Activated CD8-positive, alpha-beta T cell treated with anti-CD3 and anti-CD28 coated beads for 36 hours (primary cell): Measurements from ENCODE around the gene PDE4B. TPM values are rescaled to one million over a fixed set of nuclear protein-coding genes. Genes with fewer than 3 reads are reported as not detected.

Experiments
- ATAC-seq: fragments of 200-7000 bp; cut with Tn5 transposase; one replicate; pipeline ENCODE4 v1.10.0; 2021; ENCODE audit warnings: mild to moderate bottlenecking, moderate library complexity
- CTCF ChIA-PET: fragments of 350-600 bp; sonication (Branson Sonifier 250); formaldehyde crosslinking; loops from one replicate; lab custom pipeline; 2021; ENCODE audit warnings: antibody characterized with exemption; lab: Charles Lee
- POLR2A ChIA-PET: fragments of 350-600 bp; sonication (Branson Sonifier 250); formaldehyde crosslinking; loops from one replicate; lab custom pipeline; 2021; ENCODE audit warnings: antibody characterized with exemption; lab: Charles Lee
- DNase-seq: peaks from one replicate; pipeline ENCODE4 v3.0.0-alpha.2; 2020
- H3K27ac Mint-ChIP-seq: one replicate; pipeline ENCODE4 v1.8.0; 2021; ENCODE audit warnings: mild to moderate bottlenecking, mixed read lengths
- H3K27me3 Mint-ChIP-seq: one replicate; pipeline ENCODE4 v1.8.0; 2021; ENCODE audit warnings: mixed read lengths
- H3K36me3 Mint-ChIP-seq: one replicate; pipeline ENCODE4 v1.8.0; 2021; ENCODE audit warnings: low read depth, mixed read lengths
- H3K4me1 Mint-ChIP-seq: one replicate; pipeline ENCODE4 v1.8.0; 2021; ENCODE audit warnings: low read depth, mixed read lengths
- H3K4me3 Mint-ChIP-seq: one replicate; pipeline ENCODE4 v1.8.0; 2021; ENCODE audit warnings: mild to moderate bottlenecking, moderate library complexity, mixed read lengths
- H3K9me3 Mint-ChIP-seq: one replicate; pipeline ENCODE4 v1.8.0; 2021; ENCODE audit warnings: mixed read lengths
- intact Hi-C: fragments of 100-400 bp; cut with micrococcal nuclease; formaldehyde crosslinking; loops from one replicate; pipeline ENCODE4 v1.10.0; 2022
- total RNA-seq, 2 experiments: library from RNA; stranded (reverse); gene quantifications; one replicate each; pipeline ENCODE4 v1.2.3, GENCODE V29; 2021
- TF ChIP-seq, protein P1 (sequence below): fragments of 200-600 bp; IDR thresholded peaks from one replicate; pipeline ENCODE4 v1.8.0; 2022; ENCODE audit warnings: antibody characterized with exemption, mild to moderate bottlenecking

The PDE4B gene
- total RNA-seq, 2 experiments from 2014 or later = 32.4 to 33.1 TPM

DNA sequence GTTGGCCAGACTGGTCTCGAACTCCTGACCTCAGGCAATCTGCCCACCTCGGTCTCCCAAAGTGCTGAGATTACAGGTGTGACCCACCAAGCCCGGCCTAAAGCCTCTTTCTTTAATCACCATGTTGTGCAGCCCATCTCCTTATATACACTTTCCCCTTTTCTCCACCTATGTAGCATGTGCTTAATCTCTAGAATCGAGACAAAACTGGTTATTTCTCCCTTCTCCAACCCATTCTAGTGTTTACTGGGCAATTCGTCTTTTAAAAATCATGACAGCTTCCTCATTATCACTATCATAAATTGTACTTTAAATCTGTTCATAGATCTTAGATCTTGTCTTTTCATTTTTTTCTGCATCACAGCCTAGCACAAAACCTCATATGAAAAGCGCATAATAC, 285.7 kb downstream of the PDE4B start:
- TF ChIP-seq, protein P1, sequence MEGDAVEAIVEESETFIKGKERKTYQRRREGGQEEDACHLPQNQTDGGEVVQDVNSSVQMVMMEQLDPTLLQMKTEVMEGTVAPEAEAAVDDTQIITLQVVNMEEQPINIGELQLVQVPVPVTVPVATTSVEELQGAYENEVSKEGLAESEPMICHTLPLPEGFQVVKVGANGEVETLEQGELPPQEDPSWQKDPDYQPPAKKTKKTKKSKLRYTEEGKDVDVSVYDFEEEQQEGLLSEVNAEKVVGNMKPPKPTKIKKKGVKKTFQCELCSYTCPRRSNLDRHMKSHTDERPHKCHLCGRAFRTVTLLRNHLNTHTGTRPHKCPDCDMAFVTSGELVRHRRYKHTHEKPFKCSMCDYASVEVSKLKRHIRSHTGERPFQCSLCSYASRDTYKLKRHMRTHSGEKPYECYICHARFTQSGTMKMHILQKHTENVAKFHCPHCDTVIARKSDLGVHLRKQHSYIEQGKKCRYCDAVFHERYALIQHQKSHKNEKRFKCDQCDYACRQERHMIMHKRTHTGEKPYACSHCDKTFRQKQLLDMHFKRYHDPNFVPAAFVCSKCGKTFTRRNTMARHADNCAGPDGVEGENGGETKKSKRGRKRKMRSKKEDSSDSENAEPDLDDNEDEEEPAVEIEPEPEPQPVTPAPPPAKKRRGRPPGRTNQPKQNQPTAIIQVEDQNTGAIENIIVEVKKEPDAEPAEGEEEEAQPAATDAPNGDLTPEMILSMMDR = no peak
- peaks cover 14% of the 10 kb centered on the region for H3K27me3 Mint-ChIP-seq
- ATAC-seq = no peak
- H3K4me3 Mint-ChIP-seq = no peak overlapping the region
- ChIA-PET POLR2A (no interaction called here), CTCF (no interaction called here)
- DNase-seq = no peak
- no peaks in the 10 kb centered on the region for H3K9me3 Mint-ChIP-seq
- H3K36me3 Mint-ChIP-seq = no peaks in the 10 kb centered on the region
- no peaks in the 10 kb centered on the region for H3K4me1 Mint-ChIP-seq
- intact Hi-C loops = no loop called here
- no peak overlapping the region for H3K27ac Mint-ChIP-seq

- TF ChIP-seq, protein P1 = no peak
- Mint-ChIP-seq H3K36me3 (no peaks in the 10 kb centered on the region), H3K4me1 (no peaks in the 10 kb centered on the region), H3K9me3 (no peaks in the 10 kb centered on the region), H3K4me3 (no peak overlapping the region), H3K27me3 (peaks cover 12% of the 10 kb centered on the region), H3K27ac (no peak overlapping the region)
- CTCF ChIA-PET = interaction anchor here (1.6 kb wide), 1 partner anchor 12 kb away, joined by 4 read pairs; no protein-coding TSS in a partner anchor
- DNase-seq (no peak), ATAC-seq (no peak)
- intact Hi-C loops = no loop called here
- POLR2A ChIA-PET = no interaction called here
These were observed 290.3 kb downstream of the PDE4B start for GRCh38 chr1:66083003-66083402.

- CTCF ChIA-PET = interaction anchor here (1.6 to 2.4 kb wide), 2 partner anchors 11 to 158 kb away, joined by 4 to 9 read pairs; no protein-coding TSS in a partner anchor
- H3K4me1 Mint-ChIP-seq = no peaks in the 10 kb centered on the region
- no peaks in the 10 kb centered on the region for H3K36me3 Mint-ChIP-seq
These were observed 291.7 kb downstream of the PDE4B start for GRCh38 chr1:66084442-66084841.

DNA sequence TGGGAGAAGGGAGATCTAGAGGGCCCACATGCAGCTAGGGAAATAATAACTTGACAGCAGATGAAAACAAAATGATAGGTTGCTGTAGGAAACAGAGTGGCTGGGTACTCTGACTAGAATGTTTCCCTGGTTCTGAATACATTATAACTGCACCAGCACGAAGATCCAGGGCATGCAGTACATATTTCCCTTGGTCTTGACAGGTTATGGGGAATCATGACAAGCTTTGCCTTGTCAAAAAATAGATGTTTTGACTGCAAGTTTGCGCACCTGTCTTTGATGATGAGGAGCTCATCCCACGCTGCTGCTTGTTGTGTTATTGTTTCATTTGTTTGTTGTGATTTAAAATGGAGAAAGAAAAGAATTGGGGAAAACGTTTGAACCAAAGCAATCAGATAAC, 292.9 kb downstream of the PDE4B start:
- no peak overlapping the region for H3K27ac Mint-ChIP-seq
- DNase-seq (no peak), ATAC-seq (no peak)
- TF ChIP-seq, protein P1 = no peak
- POLR2A ChIA-PET = no interaction called here
- no peaks in the 10 kb centered on the region for H3K4me1 Mint-ChIP-seq
- no peaks in the 10 kb centered on the region for H3K36me3 Mint-ChIP-seq
- no peaks in the 10 kb centered on the region for H3K9me3 Mint-ChIP-seq
- CTCF ChIA-PET = interaction anchor here (1.3 to 2.4 kb wide), 3 partner anchors 11 to 157 kb away, joined by 3 to 9 read pairs (median 7); no protein-coding TSS in a partner anchor
- H3K27me3 Mint-ChIP-seq = peaks cover 6% of the 10 kb centered on the region
- no peak overlapping the region for H3K4me3 Mint-ChIP-seq
- intact Hi-C loops = no loop called here

More at GRCh38 chr1:66084442-66084841, 291.7 kb downstream of the PDE4B start:
- intact Hi-C loops = no loop called here
- Mint-ChIP-seq H3K27me3 (peaks cover 6% of the 10 kb centered on the region), H3K27ac (no peak overlapping the region), H3K4me3 (no peak overlapping the region), H3K9me3 (no peaks in the 10 kb centered on the region)
- no peak for ATAC-seq
- TF ChIP-seq, protein P1 = no peak
- DNase-seq = no peak
- POLR2A ChIA-PET = no interaction called here

GRCh38 chr1:66088787-66089186, 296.1 kb downstream of the PDE4B start:
- Mint-ChIP-seq H3K27me3 (peaks cover 3% of the 10 kb centered on the region), H3K9me3 (no peaks in the 10 kb centered on the region), H3K27ac (no peak overlapping the region), H3K4me3 (no peak overlapping the region), H3K4me1 (peaks cover 7% of the 10 kb centered on the region), H3K36me3 (no peaks in the 10 kb centered on the region)
- intact Hi-C loops = no loop called here
- ChIA-PET CTCF (no interaction called here), POLR2A (no interaction called here)
- ATAC-seq (no peak), DNase-seq (no peak)
- TF ChIP-seq, protein P1 = no peak
